Neural cell (in vitro differentiated cells): ENCODE results near the gene ZP2. TPM values are rescaled to one million over a fixed set of nuclear protein-coding genes. Genes with fewer than 3 reads are reported as not detected.

ENCODE experiments used
- H2AFZ ChIP-seq: fragments of 200-600, 300-800 bp; sonication (generic), shearing (Covaris generic); 2 replicates; pipeline ENCODE4 v1.6.0; 2014; ENCODE audit warnings: low read depth, mild to moderate bottlenecking, antibody characterized with exemption, low read length, moderate library complexity
- H3F3A ChIP-seq: fragments of 200-600 bp; shearing (Covaris generic); 2 replicates; pipeline ENCODE4 v1.6.1; 2016; ENCODE audit warnings: mild to moderate bottlenecking, moderate library complexity, mixed read lengths, antibody characterized with exemption, low read length; ENCODE audit not compliant: insufficient read depth, poor library complexity, severe bottlenecking
- H3K27ac ChIP-seq: fragments of 200-600, 300-800 bp; sonication (generic), shearing (Covaris generic); 2 replicates; pipeline ENCODE4 v1.5.1; 2014; ENCODE audit warnings: mild to moderate bottlenecking, low read length, moderate library complexity
- H3K27me3 ChIP-seq: fragments of 300-800, 200-600 bp; sonication (generic), shearing (Covaris generic); 2 replicates; pipeline ENCODE4 v1.6.0; 2014; ENCODE audit warnings: mild to moderate bottlenecking, low read depth, low read length, moderate library complexity; ENCODE audit not compliant: insufficient read depth
- H3K36me3 ChIP-seq: fragments of 300-800, 200-600 bp; sonication (generic), shearing (Covaris generic); 2 replicates; pipeline ENCODE4 v1.5.1; 2014; ENCODE audit warnings: mild to moderate bottlenecking, antibody characterized with exemption, low read length, moderate library complexity; ENCODE audit not compliant: insufficient read depth
- H3K4me2 ChIP-seq: fragments of 300-800, 200-600 bp; sonication (generic), shearing (Covaris generic); 2 replicates; pipeline ENCODE4 v1.6.0; 2014; ENCODE audit warnings: mild to moderate bottlenecking, low read length
- H3K4me3 ChIP-seq: fragments of 300-800, 200-600 bp; sonication (generic), shearing (Covaris generic); 2 replicates; pipeline ENCODE4 v1.5.1; 2014; ENCODE audit warnings: mild to moderate bottlenecking, low read length, moderate library complexity
- H3K79me2 ChIP-seq: fragments of 200-600 bp; shearing (Covaris generic); replicated peaks from 2 replicates; pipeline ENCODE4 v1.6.0; 2014; ENCODE audit warnings: mild to moderate bottlenecking, low read length, moderate library complexity; ENCODE audit not compliant: insufficient read depth
- H3K9ac ChIP-seq: fragments of 300-800, 200-600 bp; sonication (generic), shearing (Covaris generic); 2 replicates; pipeline ENCODE4 v1.6.1; 2016; ENCODE audit warnings: mild to moderate bottlenecking, low read length, mixed read lengths
- H3K9me2 ChIP-seq: fragments of 200-600 bp; shearing (Covaris generic); 2 replicates; pipeline ENCODE4 v1.6.1; 2016; ENCODE audit warnings: mild to moderate bottlenecking, low read length, mixed read lengths; ENCODE audit not compliant: insufficient read depth
- H3K9me3 ChIP-seq: fragments of 200-600, 300-800 bp; sonication (generic), shearing (Covaris generic); 2 replicates; pipeline ENCODE4 v1.6.1; 2016; ENCODE audit warnings: mild to moderate bottlenecking, mixed run types, low read length, moderate library complexity, mixed read lengths
- H4K20me1 ChIP-seq: fragments of 200-600 bp; shearing (Covaris generic); 2 replicates; pipeline ENCODE4 v1.6.1; 2016; ENCODE audit warnings: mild to moderate bottlenecking, mixed run types; ENCODE audit not compliant: insufficient read depth
- EP300 ChIP-seq: fragments of 450-650 bp; conservative IDR thresholded peaks from 2 replicates; pipeline ENCODE4 v1.6.1; 2014; ENCODE audit warnings: antibody characterized with exemption, mild to moderate bottlenecking, moderate library complexity; ENCODE audit not compliant: poor library complexity, severe bottlenecking
- EZH2 ChIP-seq: fragments of 200-600, 300-800 bp; shearing (Covaris generic), sonication (generic); IDR thresholded peaks from 2 replicates; pipeline ENCODE4 v1.6.1; 2014; ENCODE audit warnings: antibody characterized with exemption, low read length, borderline replicate concordance, mild to moderate bottlenecking; ENCODE audit not compliant: insufficient read depth, poor library complexity, severe bottlenecking
- MXI1 ChIP-seq: fragments of 450-650 bp; conservative IDR thresholded peaks from 2 replicates; pipeline ENCODE4 v1.6.1; 2014; ENCODE audit warnings: antibody characterized with exemption, mild to moderate bottlenecking; ENCODE audit not compliant: poor library complexity, severe bottlenecking
- POLR2AphosphoS5 ChIP-seq: IDR thresholded peaks from 2 replicates; pipeline ENCODE4 v1.6.1; 2012
- RAD21 ChIP-seq: fragments of 450-650 bp; conservative IDR thresholded peaks from 2 replicates; pipeline ENCODE4 v1.6.1; 2014; ENCODE audit warnings: antibody characterized with exemption, mild to moderate bottlenecking, moderate library complexity
- REST ChIP-seq: IDR thresholded peaks from 2 replicates; pipeline ENCODE4 v1.6.1; 2012; ENCODE audit warnings: borderline replicate concordance
- SMC3 ChIP-seq: fragments of 450-650 bp; conservative IDR thresholded peaks from 2 replicates; pipeline ENCODE4 v1.6.1; 2014; ENCODE audit warnings: antibody characterized with exemption, mild to moderate bottlenecking, moderate library complexity; ENCODE audit not compliant: poor library complexity
- TAF1 ChIP-seq: IDR thresholded peaks from 2 replicates; pipeline ENCODE4 v1.6.1; 2012; ENCODE audit warnings: low read depth
- polyA plus RNA-seq: library from polyadenylated mRNA; depleted of rRNA; stranded (reverse); fragments of >200 nt; gene quantifications from 2 replicates; pipeline ENCODE4 v1.2.3, GENCODE V29; 2014
- TF ChIP-seq, protein P1 (sequence below): fragments of 450-650 bp; IDR thresholded peaks from 2 replicates; pipeline ENCODE4 v1.5.1; 2014; ENCODE audit warnings: antibody characterized with exemption, mild to moderate bottlenecking, moderate library complexity; ENCODE audit not compliant: poor library complexity, severe bottlenecking

Gene ZP2
- polyA plus RNA-seq, 1 donor from 2014 or later = not detected

GRCh38 chr16:21214086-21214485 is 2.7 kb upstream of the ZP2 start:
- Histone ChIP-seq H3K79me2 (no peaks in the 10 kb centered on the region), H3K9ac (no peak overlapping the region), H2AFZ (no peak overlapping the region), H3F3A (no peaks in the 10 kb centered on the region), H3K9me3 (no peaks in the 10 kb centered on the region), H3K4me3 (no peak overlapping the region), H3K4me2 (no peak overlapping the region), H3K9me2 (no peaks in the 10 kb centered on the region), H3K27ac (no peak overlapping the region), H3K27me3 (no peaks in the 10 kb centered on the region), H4K20me1 (no peaks in the 10 kb centered on the region), H3K36me3 (no peaks in the 10 kb centered on the region)
- TF ChIP-seq TAF1 (no peak), RAD21 (no peak), POLR2AphosphoS5 (no peak), EP300 (no peak), MXI1 (no peak), EZH2 (no peak), REST (no peak), SMC3 (no peak)
- TF ChIP-seq, protein P1, sequence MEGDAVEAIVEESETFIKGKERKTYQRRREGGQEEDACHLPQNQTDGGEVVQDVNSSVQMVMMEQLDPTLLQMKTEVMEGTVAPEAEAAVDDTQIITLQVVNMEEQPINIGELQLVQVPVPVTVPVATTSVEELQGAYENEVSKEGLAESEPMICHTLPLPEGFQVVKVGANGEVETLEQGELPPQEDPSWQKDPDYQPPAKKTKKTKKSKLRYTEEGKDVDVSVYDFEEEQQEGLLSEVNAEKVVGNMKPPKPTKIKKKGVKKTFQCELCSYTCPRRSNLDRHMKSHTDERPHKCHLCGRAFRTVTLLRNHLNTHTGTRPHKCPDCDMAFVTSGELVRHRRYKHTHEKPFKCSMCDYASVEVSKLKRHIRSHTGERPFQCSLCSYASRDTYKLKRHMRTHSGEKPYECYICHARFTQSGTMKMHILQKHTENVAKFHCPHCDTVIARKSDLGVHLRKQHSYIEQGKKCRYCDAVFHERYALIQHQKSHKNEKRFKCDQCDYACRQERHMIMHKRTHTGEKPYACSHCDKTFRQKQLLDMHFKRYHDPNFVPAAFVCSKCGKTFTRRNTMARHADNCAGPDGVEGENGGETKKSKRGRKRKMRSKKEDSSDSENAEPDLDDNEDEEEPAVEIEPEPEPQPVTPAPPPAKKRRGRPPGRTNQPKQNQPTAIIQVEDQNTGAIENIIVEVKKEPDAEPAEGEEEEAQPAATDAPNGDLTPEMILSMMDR = no peak

- Histone ChIP-seq H4K20me1 (no peaks in the 10 kb centered on the region), H3K36me3 (no peaks in the 10 kb centered on the region), H3K4me2 (no peak overlapping the region), H2AFZ (no peak overlapping the region), H3K9me3 (peaks cover 3% of the 10 kb centered on the region), H3K9ac (no peak overlapping the region), H3K79me2 (no peaks in the 10 kb centered on the region), H3K4me3 (no peak overlapping the region), H3K27ac (no peak overlapping the region), H3F3A (no peaks in the 10 kb centered on the region), H3K27me3 (no peaks in the 10 kb centered on the region), H3K9me2 (no peaks in the 10 kb centered on the region)
- no peak for TF ChIP-seq POLR2AphosphoS5
- TF ChIP-seq EP300 = no peak
Observed at GRCh38 chr16:21208446-21209230, 2.7 kb downstream of the ZP2 start.

DNA sequence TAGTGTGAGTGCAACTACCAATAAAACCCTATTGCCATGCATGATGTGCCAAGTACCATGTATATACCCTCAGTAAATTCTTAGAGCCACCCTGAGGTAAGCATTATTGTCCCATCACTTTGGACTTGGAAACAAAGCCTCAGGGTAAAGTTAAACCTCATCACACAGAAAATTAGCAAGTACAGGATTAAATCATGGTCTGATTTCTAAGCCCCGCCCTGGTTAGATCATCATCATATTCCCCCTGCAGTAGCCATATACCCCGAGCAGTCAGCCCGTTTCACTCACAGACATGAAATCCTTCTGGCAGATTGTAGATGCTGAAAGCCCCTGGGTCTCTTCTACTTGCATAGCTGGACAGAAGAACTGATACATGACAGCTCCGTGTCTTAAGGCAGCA is 4.8 kb downstream of the ZP2 start:
- H3K27ac ChIP-seq = no peak overlapping the region
- no peak overlapping the region for H3K9ac ChIP-seq
- no peaks in the 10 kb centered on the region for H4K20me1 ChIP-seq
- no peaks in the 10 kb centered on the region for H3K27me3 ChIP-seq
- H3F3A ChIP-seq = no peaks in the 10 kb centered on the region
- H3K79me2 ChIP-seq = no peaks in the 10 kb centered on the region
- H3K9me3 ChIP-seq = peaks cover 3% of the 10 kb centered on the region
- no peak overlapping the region for H2AFZ ChIP-seq
- no peaks in the 10 kb centered on the region for H3K9me2 ChIP-seq
- H3K36me3 ChIP-seq = no peaks in the 10 kb centered on the region
- no peak overlapping the region for H3K4me2 ChIP-seq
- TF ChIP-seq TAF1 = no peak
- no peak for TF ChIP-seq RAD21
- no peak for TF ChIP-seq SMC3
- no peak for TF ChIP-seq EZH2
- no peak for TF ChIP-seq EP300
- TF ChIP-seq, protein P1 = no peak
- no peak for TF ChIP-seq POLR2AphosphoS5
- TF ChIP-seq REST = no peak
- no peak for TF ChIP-seq MXI1
- H3K4me3 ChIP-seq = no peak overlapping the region
